Stimulated activated CD8-positive, alpha-beta memory T cell treated with anti-CD3 and anti-CD28 coated beads, Interleukin-15, amount 100 ng/mL, for 4 hours (primary cell): ENCODE results near the gene SLC33A1.

ENCODE experiments used
- DNase-seq, 2 donors: peaks; one replicate each; pipeline ENCODE4 v3.0.0-alpha.2; 2020; ENCODE audit warnings: low read depth in 2 of 2

The SLC33A1 gene

GRCh38 chr3:155792532-155792931 lies 61.7 kb downstream of the SLC33A1 start:
- no peak for DNase-seq

DNA sequence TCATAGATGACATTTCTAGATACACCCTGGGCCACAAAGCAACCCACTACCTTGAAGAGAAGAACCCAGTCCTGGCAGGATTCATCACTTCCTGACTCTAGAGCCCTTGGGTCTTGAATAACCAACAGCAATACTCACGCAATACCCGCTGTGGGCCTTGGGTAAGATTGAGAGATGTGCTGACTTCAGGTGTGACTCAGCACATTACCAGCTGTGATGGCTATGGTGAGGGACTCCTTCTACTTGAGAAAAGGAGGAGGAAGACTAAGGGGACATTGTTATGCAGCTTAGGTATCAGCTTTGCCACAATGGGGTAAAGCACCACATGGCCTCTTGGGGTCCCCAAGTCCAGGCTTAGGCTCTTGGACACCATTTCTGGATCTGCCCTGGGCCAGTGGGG lies 63.0 kb downstream of the SLC33A1 start:
- no peak for DNase-seq

DNA sequence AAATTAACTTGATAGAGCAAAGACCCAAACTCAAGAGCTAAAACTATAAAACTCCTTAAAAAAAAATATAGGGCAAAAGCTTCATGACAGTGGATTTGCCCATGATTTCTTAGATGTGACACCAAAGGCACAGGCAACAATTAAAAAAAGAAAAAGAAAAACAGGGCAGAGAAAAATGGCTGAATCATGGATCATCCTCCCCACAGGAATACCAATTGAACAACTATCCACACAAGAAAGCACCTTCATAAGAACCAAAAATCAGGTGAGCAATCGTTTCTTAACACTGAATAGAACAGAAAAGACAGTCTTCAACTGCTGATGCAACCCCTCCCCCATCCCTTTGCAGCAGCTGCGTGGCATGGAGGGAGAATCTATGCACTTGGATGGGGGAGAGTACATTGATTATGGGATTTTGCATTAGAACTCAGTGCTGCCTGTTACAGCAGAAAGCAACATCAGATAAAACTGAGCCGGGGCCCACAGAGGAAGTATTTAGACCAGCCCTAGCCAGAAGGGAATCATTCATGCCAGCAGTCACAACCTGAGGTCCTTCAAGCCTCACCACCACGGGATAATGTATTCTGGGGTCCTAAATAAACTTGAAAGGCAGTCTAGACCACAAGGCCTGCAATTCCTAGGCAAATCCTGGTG lies 63.8 kb downstream of the SLC33A1 start:
- no peak for DNase-seq

DNA sequence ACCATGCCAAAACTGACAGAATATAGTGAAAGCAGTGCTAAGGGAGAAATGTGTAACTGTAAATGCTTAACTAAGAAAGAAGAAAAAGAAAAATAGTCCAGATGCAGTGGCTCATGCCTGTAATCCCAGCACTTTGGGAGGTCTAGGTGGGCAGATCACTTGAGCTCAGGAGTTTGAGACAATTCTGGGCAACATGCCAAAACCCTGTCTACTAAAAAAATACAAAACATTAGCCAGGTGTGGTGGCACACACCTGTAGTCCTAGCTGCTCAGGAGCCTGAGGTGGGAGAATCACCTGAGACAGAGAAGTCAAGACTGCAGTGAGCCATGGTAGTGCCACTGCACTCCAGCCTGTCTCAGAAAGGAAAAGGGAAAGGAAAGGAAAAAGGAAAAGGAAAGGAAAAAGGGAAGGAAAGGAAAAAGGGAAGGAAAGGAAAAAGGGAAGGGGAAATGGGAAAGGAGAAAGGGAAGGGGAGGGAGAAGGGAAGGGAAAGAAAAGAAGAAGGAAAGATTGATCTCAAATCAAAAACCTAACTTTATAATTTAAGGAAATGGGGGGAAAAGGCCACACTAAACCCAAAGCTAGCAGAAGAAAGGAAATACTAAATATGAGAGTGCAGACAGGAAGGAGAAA lies 68.4 kb downstream of the SLC33A1 start:
- no peak for DNase-seq

- no peak for DNase-seq
Observed at GRCh38 chr3:155782390-155782953, 71.8 kb downstream of the SLC33A1 start.

DNA sequence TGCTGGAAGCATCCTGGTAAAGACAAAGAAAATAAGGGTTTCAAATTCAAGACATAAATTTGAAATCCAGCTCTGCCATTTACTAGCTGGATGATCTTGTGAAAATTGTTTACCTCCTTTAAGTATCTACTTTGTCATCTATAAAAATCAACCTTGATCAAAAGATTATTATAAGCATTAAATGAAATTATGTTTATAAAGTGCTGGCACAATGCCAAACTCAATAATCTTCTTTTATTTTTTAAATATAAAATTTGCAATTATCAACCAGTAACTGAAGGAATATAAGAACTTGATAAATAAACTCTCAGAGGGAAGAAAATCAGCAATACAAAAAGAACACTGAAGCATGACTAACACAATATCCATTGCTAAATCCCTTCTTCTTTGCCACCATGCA lies 73.9 kb downstream of the SLC33A1 start:
- no peak for DNase-seq

DNA sequence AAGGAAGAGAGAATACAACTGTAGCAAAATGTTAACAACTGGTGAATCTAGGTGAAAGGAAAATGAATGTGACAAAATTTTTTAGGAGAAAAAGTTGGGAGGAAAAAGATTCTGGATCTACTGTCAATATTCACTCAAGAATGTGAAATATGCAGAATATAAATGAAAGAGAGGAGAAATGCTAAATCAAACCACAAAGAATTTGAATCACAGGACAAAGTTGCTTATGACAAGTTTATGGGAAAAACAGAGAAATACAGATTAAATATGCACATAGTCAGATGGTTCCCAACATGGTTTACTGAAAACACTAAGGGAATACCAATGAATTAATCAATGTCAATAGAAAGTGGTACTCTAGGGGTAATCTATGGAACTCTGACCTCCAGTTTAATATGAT lies 75.8 kb downstream of the SLC33A1 start:
- no peak for DNase-seq

GRCh38 chr3:155772801-155773200 lies 81.4 kb downstream of the SLC33A1 start:
- DNase-seq, result no peak

GRCh38 chr3:155771126-155771525 lies 83.1 kb downstream of the SLC33A1 start:
- no peak for DNase-seq
